Central memory CD4-positive, alpha-beta T cell (primary cell): Measurements from ENCODE around the gene DLGAP1.

ENCODE experiments used
- DNase-seq: peaks from one replicate; pipeline ENCODE4 v3.0.0; 2022

DLGAP1 gene

GRCh38 chr18:3848316-3848715 lies 606.8 kb downstream of the DLGAP1 start:
- DNase-seq: no peak

- DNase-seq: no peak
These were observed 609.9 kb downstream of the DLGAP1 start for GRCh38 chr18:3845161-3845560.

GRCh38 chr18:3842844-3843243 lies 612.3 kb downstream of the DLGAP1 start:
- DNase-seq: no peak

GRCh38 chr18:3840766-3841165 lies 614.3 kb downstream of the DLGAP1 start:
- DNase-seq: no peak

GRCh38 chr18:3839581-3839981 lies 615.5 kb downstream of the DLGAP1 start:
- DNase-seq: no peak

GRCh38 chr18:3836483-3837335 lies 618.4 kb downstream of the DLGAP1 start:
- DNase-seq: no peak

- DNase-seq: no peak
These were observed 623.0 kb downstream of the DLGAP1 start for GRCh38 chr18:3832025-3832638.

- DNase-seq: no peak
These were observed 624.5 kb downstream of the DLGAP1 start for GRCh38 chr18:3830604-3831003.

GRCh38 chr18:3827236-3827845 lies 627.8 kb downstream of the DLGAP1 start:
- DNase-seq: no peak

GRCh38 chr18:3826021-3826420 lies 629.1 kb downstream of the DLGAP1 start:
- DNase-seq: no peak

GRCh38 chr18:3824101-3824500 lies 631.0 kb downstream of the DLGAP1 start:
- DNase-seq: no peak

- no peak for DNase-seq
These were observed 632.0 kb downstream of the DLGAP1 start for GRCh38 chr18:3823073-3823472.

- no peak for DNase-seq
These were observed 633.6 kb downstream of the DLGAP1 start for GRCh38 chr18:3821524-3821923.

- DNase-seq: no peak
These were observed 635.1 kb downstream of the DLGAP1 start for GRCh38 chr18:3819961-3820360.

GRCh38 chr18:3816610-3817363 lies 638.3 kb downstream of the DLGAP1 start:
- DNase-seq: no peak

- no peak for DNase-seq
These were observed 639.1 kb downstream of the DLGAP1 start for GRCh38 chr18:3815991-3816390.

GRCh38 chr18:3814816-3815215 lies 640.3 kb downstream of the DLGAP1 start:
- no peak for DNase-seq

GRCh38 chr18:3810296-3810695 lies 644.8 kb downstream of the DLGAP1 start:
- no peak for DNase-seq

- DNase-seq: no peak
These were observed 645.9 kb downstream of the DLGAP1 start for GRCh38 chr18:3808985-3809780.

- no peak for DNase-seq
These were observed 648.5 kb downstream of the DLGAP1 start for GRCh38 chr18:3806656-3807055.

GRCh38 chr18:3804336-3804735 lies 650.8 kb downstream of the DLGAP1 start:
- DNase-seq: no peak

- no peak for DNase-seq
These were observed 651.8 kb downstream of the DLGAP1 start for GRCh38 chr18:3803350-3803749.
